HL-60 (cell line): ENCODE results near the gene EML3.

Experiments
- DNase-seq, 2 experiments: peaks; one replicate each; pipeline ENCODE4 v3.0.0-alpha.2; 2010 to 2020; ENCODE audit warnings: low read depth in 1 of 2, low spot score in 1 of 2
- H3K27ac ChIP-seq: fragments of 250-450 bp; sonication (Bioruptor Pico); replicated peaks from 2 replicates; pipeline ENCODE4 v1.5.1; 2020; ENCODE audit warnings: mild to moderate bottlenecking, moderate library complexity
- H3K27me3 ChIP-seq: fragments of 250-450 bp; sonication (Bioruptor Pico); 2 replicates; pipeline ENCODE4 v1.5.1; 2021; ENCODE audit warnings: mild to moderate bottlenecking, moderate library complexity; ENCODE audit not compliant: insufficient read depth, poor library complexity, severe bottlenecking
- H3K4me3 ChIP-seq: replicated peaks from 2 replicates; pipeline ENCODE4 v1.5.1; 2011; ENCODE audit warnings: mild to moderate bottlenecking, control low read depth, low read length; ENCODE audit not compliant: insufficient read depth
- CTCF ChIP-seq: IDR thresholded peaks from one replicate; pipeline ENCODE4 v1.5.1; 2011; ENCODE audit warnings: low read length, control low read depth, inconsistent platforms; ENCODE audit not compliant: insufficient read depth
- GABPA ChIP-seq: IDR thresholded peaks from 2 replicates; pipeline ENCODE4 v1.6.1; 2012; ENCODE audit warnings: low read depth
- POLR2AphosphoS5 ChIP-seq: IDR thresholded peaks from 2 replicates; pipeline ENCODE4 v1.6.1; 2012; ENCODE audit warnings: low read depth
- REST ChIP-seq: IDR thresholded peaks from 2 replicates; pipeline ENCODE4 v1.6.1; 2012; ENCODE audit warnings: low read depth; ENCODE audit not compliant: insufficient replicate concordance
- SPI1 ChIP-seq: IDR thresholded peaks from 2 replicates; pipeline ENCODE4 v1.6.1; 2012; ENCODE audit warnings: low read depth, mild to moderate bottlenecking, borderline replicate concordance

EML3 gene

GRCh38 chr11:62605467-62605866 is 7.1 kb downstream of the EML3 start:
- no peak for DNase-seq
- no peaks in the 10 kb centered on the region for H3K27me3 ChIP-seq
- no peak overlapping the region for H3K27ac ChIP-seq
- TF ChIP-seq SPI1, result no peak
- no peak for TF ChIP-seq CTCF
- TF ChIP-seq GABPA, result no peak
- no peak for TF ChIP-seq POLR2AphosphoS5
- TF ChIP-seq REST, result no peak
- no peak overlapping the region for H3K4me3 ChIP-seq

- TF ChIP-seq SPI1, result no peak
- no peak for TF ChIP-seq CTCF
- TF ChIP-seq GABPA, result no peak
- TF ChIP-seq REST, result no peak
- TF ChIP-seq POLR2AphosphoS5, result no peak
- H3K4me3 ChIP-seq, result no peak overlapping the region
- no peak for DNase-seq
- no peaks in the 10 kb centered on the region for H3K27me3 ChIP-seq
- H3K27ac ChIP-seq, result no peak overlapping the region
Measured at GRCh38 chr11:62604460-62605120, 8.0 kb downstream of the EML3 start.

- H3K27me3 ChIP-seq, result no peaks in the 10 kb centered on the region
- H3K27ac ChIP-seq, result no peak overlapping the region
- H3K4me3 ChIP-seq, result no peak overlapping the region
- no peak for TF ChIP-seq SPI1
- no peak for DNase-seq
Measured at GRCh38 chr11:62603776-62604299, 8.7 kb downstream of the EML3 start.

GRCh38 chr11:62603072-62603408 is 9.5 kb downstream of the EML3 start:
- Histone ChIP-seq H3K4me3 (no peak overlapping the region), H3K27me3 (no peaks in the 10 kb centered on the region), H3K27ac (no peak overlapping the region)
- no peak for DNase-seq
- TF ChIP-seq SPI1 (no peak), REST (no peak), CTCF (no peak), POLR2AphosphoS5 (no peak), GABPA (no peak)
